Lower leg skin (tissue), 4 donors: Measurements from ENCODE around the gene POLR3G. TPM values are rescaled to one million over a fixed set of nuclear protein-coding genes. Genes with fewer than 3 reads are reported as not detected.

Experiments used
- DNase-seq, 2 donors: peaks; one replicate each; pipeline ENCODE4 v3.0.0-alpha.2; 2019; ENCODE audit warnings: low spot score in 2 of 2
- H3K4me3 ChIP-seq: fragments of 200-600 bp; sonication (generic); 2 replicates; pipeline ENCODE4 v1.5.1; 2017; ENCODE audit warnings: mild to moderate bottlenecking, low read depth; ENCODE audit not compliant: poor library complexity, severe bottlenecking
- POLR2A ChIP-seq, 2 donors: fragments of 450-650 bp; IDR thresholded peaks; one replicate each; pipeline ENCODE4 v1.6.1; 2016 to 2017; ENCODE audit warnings: antibody characterized with exemption in 2 of 2, mild to moderate bottlenecking in 1 of 2, moderate library complexity in 1 of 2
- WGBS, 2 donors: methylation state at CpG; one replicate each; pipeline ENCODE4 v1.1.5; 2018; 5-methylcytosine and 5-hydroxymethylcytosine counted together
- intact Hi-C: fragments of 100-400 bp; cut with DNase I; formaldehyde crosslinking; loops from one replicate; pipeline ENCODE4 v1.15.0; 2023; ENCODE audit warnings: low total_unique reads
- total RNA-seq, 4 donors: library from RNA; depleted of rRNA; stranded (reverse); fragments of >200 nt; gene quantifications; one replicate each; pipeline ENCODE4 v1.1.0, GENCODE V29; 2016
- TF ChIP-seq, protein P1 (sequence below), 3 donors: fragments of 450-650 bp; IDR thresholded peaks; one replicate each; pipeline ENCODE4 v1.5.1; 2016; ENCODE audit warnings: antibody characterized with exemption in 3 of 3, mild to moderate bottlenecking in 3 of 3, moderate library complexity in 2 of 3

POLR3G gene
- total RNA-seq, 4 donors from 2014 or later: 0.96 to 5.6 (median 1.7) TPM

GRCh38 chr5:90554358-90555006 is 79.8 kb downstream of the POLR3G start:
- H3K4me3 ChIP-seq: no peak overlapping the region
- 84 to 85% methylated on average over 4 of the region's 4 CpGs for WGBS, 2 donors
- no peak for TF ChIP-seq POLR2A (IDR thresholded peaks at IDR 0.05)
- TF ChIP-seq, protein P1, sequence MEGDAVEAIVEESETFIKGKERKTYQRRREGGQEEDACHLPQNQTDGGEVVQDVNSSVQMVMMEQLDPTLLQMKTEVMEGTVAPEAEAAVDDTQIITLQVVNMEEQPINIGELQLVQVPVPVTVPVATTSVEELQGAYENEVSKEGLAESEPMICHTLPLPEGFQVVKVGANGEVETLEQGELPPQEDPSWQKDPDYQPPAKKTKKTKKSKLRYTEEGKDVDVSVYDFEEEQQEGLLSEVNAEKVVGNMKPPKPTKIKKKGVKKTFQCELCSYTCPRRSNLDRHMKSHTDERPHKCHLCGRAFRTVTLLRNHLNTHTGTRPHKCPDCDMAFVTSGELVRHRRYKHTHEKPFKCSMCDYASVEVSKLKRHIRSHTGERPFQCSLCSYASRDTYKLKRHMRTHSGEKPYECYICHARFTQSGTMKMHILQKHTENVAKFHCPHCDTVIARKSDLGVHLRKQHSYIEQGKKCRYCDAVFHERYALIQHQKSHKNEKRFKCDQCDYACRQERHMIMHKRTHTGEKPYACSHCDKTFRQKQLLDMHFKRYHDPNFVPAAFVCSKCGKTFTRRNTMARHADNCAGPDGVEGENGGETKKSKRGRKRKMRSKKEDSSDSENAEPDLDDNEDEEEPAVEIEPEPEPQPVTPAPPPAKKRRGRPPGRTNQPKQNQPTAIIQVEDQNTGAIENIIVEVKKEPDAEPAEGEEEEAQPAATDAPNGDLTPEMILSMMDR (IDR thresholded peaks at IDR 0.05): no peak
- DNase-seq: no peak
- intact Hi-C loops: no loop called here

- no peak for DNase-seq
- no peak for TF ChIP-seq POLR2A (IDR thresholded peaks at IDR 0.05)
- TF ChIP-seq, protein P1 (IDR thresholded peaks at IDR 0.05): no peak
- intact Hi-C loops: no loop called here
- no peak overlapping the region for H3K4me3 ChIP-seq
Observed at GRCh38 chr5:90555666-90556065, 81.0 kb downstream of the POLR3G start.

GRCh38 chr5:90557391-90557790 is 82.7 kb downstream of the POLR3G start:
- 35 to 37% methylated on average over 9 of the region's 9 CpGs for WGBS, 2 donors
- intact Hi-C loops: no loop called here

DNA sequence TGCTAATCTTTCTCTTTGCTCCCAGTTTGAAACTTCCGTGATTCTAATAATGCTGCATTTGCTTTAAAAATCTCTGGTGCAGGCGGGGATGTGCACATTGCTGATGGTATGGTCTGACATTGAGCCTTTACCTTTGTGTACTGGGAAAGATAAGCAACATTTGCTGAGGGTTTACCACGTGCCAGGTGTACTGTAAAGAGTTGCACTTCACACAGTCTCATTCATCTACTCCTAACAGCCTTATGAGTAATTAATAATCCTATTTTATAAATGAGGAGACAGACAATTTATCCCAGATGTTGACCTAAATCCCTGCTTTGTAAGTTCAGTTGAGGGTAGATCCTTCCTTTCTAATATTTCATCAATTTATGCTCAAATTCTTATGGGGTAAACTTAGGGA is 83.2 kb downstream of the POLR3G start:
- no peak for DNase-seq

More at GRCh38 chr5:90557391-90557790, 82.7 kb downstream of the POLR3G start:
- no peak overlapping the region for H3K4me3 ChIP-seq
- TF ChIP-seq, protein P1 (IDR thresholded peaks at IDR 0.05): no peak
- TF ChIP-seq POLR2A (IDR thresholded peaks at IDR 0.05): no peak
- DNase-seq: no peak

DNA sequence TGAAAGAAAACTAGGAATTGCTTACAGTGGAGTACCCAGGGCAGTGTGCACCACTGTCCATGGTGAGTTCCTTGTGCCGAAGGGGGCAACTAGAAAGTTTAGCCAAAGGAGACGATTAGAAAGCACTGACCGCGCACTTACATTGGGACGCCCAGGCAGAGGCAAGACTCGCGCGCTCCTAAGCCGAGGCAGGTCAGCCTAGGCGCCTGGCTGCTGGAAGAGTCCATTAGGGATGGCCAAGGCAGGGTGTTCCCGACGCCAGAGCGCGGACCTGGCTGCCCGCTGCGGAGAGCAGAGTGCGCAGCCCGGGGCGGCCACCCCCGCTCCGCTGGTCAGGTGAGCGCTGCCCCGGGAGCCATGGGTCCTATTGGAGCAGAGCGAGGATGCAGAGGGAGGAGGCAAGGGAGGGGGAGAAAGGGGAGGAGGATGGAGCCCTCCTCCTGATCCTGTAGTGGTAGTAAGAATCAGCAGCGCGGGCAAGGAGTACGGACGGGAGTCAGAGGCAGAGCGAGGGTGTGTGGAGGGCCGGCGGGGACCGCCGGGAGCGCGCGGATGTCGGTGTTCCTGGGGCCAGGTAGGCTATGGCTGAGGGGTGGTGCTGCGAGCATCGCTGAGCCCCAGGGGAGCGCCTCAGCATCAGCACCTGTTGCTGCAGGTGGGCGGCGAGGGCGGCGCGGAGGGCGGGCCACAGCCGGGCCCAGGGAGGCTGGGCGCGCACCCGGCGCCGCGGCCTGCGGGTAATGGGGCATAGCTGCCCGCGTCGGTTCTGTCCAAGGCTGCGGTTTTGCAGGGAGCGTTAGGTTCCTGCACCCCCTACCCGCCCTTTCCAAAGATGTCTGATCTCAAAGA is 83.9 kb downstream of the POLR3G start, which contains the start of gene ADGRV1:
ADGRV1 (plus strand) TSS at position 454 of the 849 bp plus-strand sequence; CDS start at position 553, 99 bp downstream.
- WGBS, 2 donors: 1 to 3% methylated on average over 57 to 59 of the region's 60 CpGs
- DNase-seq: no peak
- intact Hi-C loops: no loop called here
- TF ChIP-seq, protein P1 (IDR thresholded peaks at IDR 0.05): no peak
- no peak for TF ChIP-seq POLR2A (IDR thresholded peaks at IDR 0.05)
- H3K4me3 ChIP-seq: no peak within 1 kb of the TSS

More for the DNA sequence above, 83.2 kb downstream of the POLR3G start:
- intact Hi-C loops: no loop called here
- WGBS, 2 donors: 25 to 28% methylated on average over 3 of the region's 3 CpGs
- no peak overlapping the region for H3K4me3 ChIP-seq
- no peak for TF ChIP-seq POLR2A (IDR thresholded peaks at IDR 0.05)
- TF ChIP-seq, protein P1 (IDR thresholded peaks at IDR 0.05): no peak
